Mesenchymal stem cell (in vitro differentiated cells and primary cell): Measurements from ENCODE around the gene NME7.

Experiments
- DNase-seq: peaks from one replicate; pipeline ENCODE4 v3.0.0-alpha.2; 2013
- H2AFZ ChIP-seq: one replicate; pipeline ENCODE4 v1.6.1; 2013; ENCODE audit warnings: low read depth, mild to moderate bottlenecking, control low read depth, inconsistent platforms, low read length, moderate library complexity
- H2AK5ac ChIP-seq: 2 replicates; pipeline ENCODE4 v1.6.1; 2013; ENCODE audit warnings: low read length, moderate library complexity, mild to moderate bottlenecking, inconsistent platforms; ENCODE audit not compliant: severe bottlenecking
- H2BK120ac ChIP-seq: one replicate; pipeline ENCODE4 v1.6.1; 2013; ENCODE audit warnings: low read depth, mild to moderate bottlenecking, inconsistent platforms, low read length, moderate library complexity
- H2BK12ac ChIP-seq, 2 experiments: one replicate each; pipeline ENCODE4 v1.6.1; 2013; ENCODE audit warnings: inconsistent platforms in 2 of 2, low read length in 2 of 2, mild to moderate bottlenecking in 2 of 2, moderate library complexity in 2 of 2, control low read depth in 1 of 2
- H2BK15ac ChIP-seq: one replicate; pipeline ENCODE4 v1.6.1; 2013; ENCODE audit warnings: mild to moderate bottlenecking, low read depth, inconsistent platforms; ENCODE audit not compliant: poor library complexity, severe bottlenecking
- H2BK5ac ChIP-seq: 2 replicates; pipeline ENCODE4 v1.6.1; 2013; ENCODE audit warnings: low read depth, mild to moderate bottlenecking, low read length, control low read depth, inconsistent platforms; ENCODE audit not compliant: poor library complexity, severe bottlenecking
- H3K14ac ChIP-seq, 2 experiments: one replicate each; pipeline ENCODE4 v1.6.1; 2013; ENCODE audit warnings: inconsistent platforms in 2 of 2, low read length in 2 of 2, control low read depth in 1 of 2, mild to moderate bottlenecking in 1 of 2, moderate library complexity in 1 of 2
- H3K18ac ChIP-seq, 2 experiments: one replicate each; pipeline ENCODE4 v1.6.1; 2013; ENCODE audit warnings: inconsistent platforms in 2 of 2, low read length in 2 of 2, control low read depth in 1 of 2, low read depth in 1 of 2, mild to moderate bottlenecking in 1 of 2
- H3K23ac ChIP-seq, 2 experiments: one replicate each; pipeline ENCODE4 v1.6.1; 2013; ENCODE audit warnings: inconsistent platforms in 2 of 2, low read length in 2 of 2, mild to moderate bottlenecking in 2 of 2, moderate library complexity in 2 of 2, control low read depth in 1 of 2
- H3K27ac ChIP-seq: 2 replicates; pipeline ENCODE4 v1.5.1; 2013; ENCODE audit warnings: mild to moderate bottlenecking, moderate library complexity, low read length, control low read depth, inconsistent platforms; ENCODE audit not compliant: poor library complexity, severe bottlenecking
- H3K27me3 ChIP-seq, 2 experiments: 2 replicates each; pipeline versions ENCODE4 v1.6.1 to v1.7.0; 2013; ENCODE audit warnings: low read length in 2 of 2, mild to moderate bottlenecking in 2 of 2, moderate library complexity in 2 of 2, control low read depth in 1 of 2, inconsistent platforms in 1 of 2; ENCODE audit not compliant: control insufficient read depth in 1 of 2, insufficient read depth in 1 of 2
- H3K36me3 ChIP-seq, 2 experiments: 2 replicates each; pipeline versions ENCODE4 v1.6.1 to v1.7.0; 2013; ENCODE audit warnings: low read length in 2 of 2, control low read depth in 1 of 2, inconsistent platforms in 1 of 2, low read depth in 1 of 2, mild to moderate bottlenecking in 1 of 2; ENCODE audit not compliant: insufficient read depth in 2 of 2, control insufficient read depth in 1 of 2
- H3K4ac ChIP-seq, 2 experiments: one replicate each; pipeline ENCODE4 v1.6.1; 2013; ENCODE audit warnings: inconsistent platforms in 2 of 2, low read length in 2 of 2, mild to moderate bottlenecking in 2 of 2, moderate library complexity in 2 of 2, control low read depth in 1 of 2, low read depth in 1 of 2
- H3K4me1 ChIP-seq: 2 replicates; pipeline ENCODE4 v1.6.1; 2013; ENCODE audit warnings: low read depth, low read length, control low read depth; ENCODE audit not compliant: control insufficient read depth, insufficient read depth
- H3K4me2 ChIP-seq: 2 replicates; pipeline ENCODE4 v1.6.1; 2013; ENCODE audit warnings: low read length, mild to moderate bottlenecking, inconsistent platforms; ENCODE audit not compliant: poor library complexity, severe bottlenecking
- H3K4me3 ChIP-seq, 2 experiments: 2 replicates each; pipeline versions ENCODE4 v1.5.1 to v1.7.0; 2013; ENCODE audit warnings: low read length in 2 of 2, mild to moderate bottlenecking in 2 of 2, control low read depth in 1 of 2, low read depth in 1 of 2; ENCODE audit not compliant: insufficient read depth in 1 of 2
- H3K79me1 ChIP-seq: replicated peaks from 2 replicates; pipeline ENCODE4 v1.6.1; 2013; ENCODE audit warnings: mild to moderate bottlenecking, control low read depth, low read length, inconsistent platforms; ENCODE audit not compliant: poor library complexity, severe bottlenecking
- H3K9ac ChIP-seq: 2 replicates; pipeline ENCODE4 v1.7.0; 2013; ENCODE audit warnings: mild to moderate bottlenecking, low read length, moderate library complexity
- H3K9me3 ChIP-seq: 2 replicates; pipeline ENCODE4 v1.7.0; 2013; ENCODE audit warnings: mild to moderate bottlenecking, low read length; ENCODE audit not compliant: control insufficient read depth
- H4K8ac ChIP-seq: one replicate; pipeline ENCODE4 v1.6.1; 2013; ENCODE audit warnings: inconsistent platforms, mild to moderate bottlenecking, low read length, moderate library complexity
- H4K91ac ChIP-seq: one replicate; pipeline ENCODE4 v1.6.1; 2013; ENCODE audit warnings: mild to moderate bottlenecking, low read length, inconsistent platforms
- WGBS: methylation state at CpG from one replicate; pipeline ENCODE4 v1.1.7; 2013; ENCODE audit warnings: mixed read lengths; 5-methylcytosine and 5-hydroxymethylcytosine counted together

Gene NME7

GRCh38 chr1:169236143-169236542 is 131.5 kb downstream of the NME7 start:
- Histone ChIP-seq H3K4ac (no peak overlapping the region), H3K9ac (no peak overlapping the region), H4K8ac (no peak overlapping the region), H2AK5ac (no peak overlapping the region), H2BK15ac (no peak overlapping the region), H3K23ac (no peak overlapping the region), H4K91ac (no peak overlapping the region), H3K4me2 (no peak overlapping the region), H3K36me3 (peaks cover 0 to 5% of the 10 kb centered on the region in 2 experiments), H3K9me3 (no peaks in the 10 kb centered on the region), H3K27me3 (no peaks in the 10 kb centered on the region), H3K27ac (no peak overlapping the region), H2BK120ac (no peak overlapping the region), H3K4me3 (no peak overlapping the region), H3K4me1 (no peaks in the 10 kb centered on the region), H3K14ac (no peak overlapping the region), H2BK12ac (no peak overlapping the region), H3K79me1 (peaks cover 1% of the 10 kb centered on the region), H3K18ac (no peak overlapping the region), H2BK5ac (no peak overlapping the region), H2AFZ (no peak overlapping the region)
- no peak for DNase-seq
- 83% methylated on average over 1 of the region's 1 CpG for WGBS

- no peak overlapping the region for H2AFZ ChIP-seq
- no peak overlapping the region for H3K23ac ChIP-seq
- no peak overlapping the region for H3K18ac ChIP-seq
- no peak overlapping the region for H3K9ac ChIP-seq
- H2BK120ac ChIP-seq, result no peak overlapping the region
- no peak overlapping the region for H3K14ac ChIP-seq
- H3K36me3 ChIP-seq, result peaks cover 0 to 5% of the 10 kb centered on the region in 2 experiments
- H4K91ac ChIP-seq, result no peak overlapping the region
- DNase-seq, result no peak
- no peak overlapping the region for H2BK12ac ChIP-seq
- WGBS, result no CpG with 5 or more reads among the region's 2 CpGs
- no peak overlapping the region for H3K4me3 ChIP-seq
- no peak overlapping the region for H2BK15ac ChIP-seq
- H3K27ac ChIP-seq, result no peak overlapping the region
- H3K4me1 ChIP-seq, result no peaks in the 10 kb centered on the region
- peaks cover 1% of the 10 kb centered on the region for H3K79me1 ChIP-seq
- no peak overlapping the region for H4K8ac ChIP-seq
- H3K9me3 ChIP-seq, result no peaks in the 10 kb centered on the region
- no peak overlapping the region for H3K4me2 ChIP-seq
- no peak overlapping the region for H2BK5ac ChIP-seq
- H3K27me3 ChIP-seq, result no peaks in the 10 kb centered on the region
- no peak overlapping the region for H3K4ac ChIP-seq
- no peak overlapping the region for H2AK5ac ChIP-seq
Observed at GRCh38 chr1:169235568-169235967, 132.0 kb downstream of the NME7 start.

GRCh38 chr1:169234780-169235179 is 132.8 kb downstream of the NME7 start:
- Histone ChIP-seq H3K4me3 (no peak overlapping the region), H2BK120ac (no peak overlapping the region), H3K23ac (no peak overlapping the region), H3K18ac (no peak overlapping the region), H3K4me2 (no peak overlapping the region), H3K4ac (no peak overlapping the region), H4K8ac (no peak overlapping the region), H3K9ac (no peak overlapping the region), H3K36me3 (peaks cover 0 to 5% of the 10 kb centered on the region in 2 experiments), H2AFZ (no peak overlapping the region), H4K91ac (no peak overlapping the region), H2AK5ac (no peak overlapping the region), H2BK15ac (no peak overlapping the region), H3K27me3 (no peaks in the 10 kb centered on the region), H2BK12ac (no peak overlapping the region), H3K79me1 (peaks cover 1% of the 10 kb centered on the region), H2BK5ac (no peak overlapping the region), H3K27ac (no peak overlapping the region), H3K14ac (no peak overlapping the region), H3K4me1 (no peaks in the 10 kb centered on the region), H3K9me3 (no peaks in the 10 kb centered on the region)
- over 99% methylated on average over 3 of the region's 3 CpGs for WGBS
- no peak for DNase-seq

GRCh38 chr1:169217636-169218035 is 150.0 kb downstream of the NME7 start:
- no peak overlapping the region for H2AK5ac ChIP-seq
- no peak overlapping the region for H2BK120ac ChIP-seq
- H3K4ac ChIP-seq, result no peak overlapping the region
- H3K27me3 ChIP-seq, result no peaks in the 10 kb centered on the region
- H2BK5ac ChIP-seq, result no peak overlapping the region
- H3K18ac ChIP-seq, result no peak overlapping the region
- H4K91ac ChIP-seq, result no peak overlapping the region
- no peak overlapping the region for H2AFZ ChIP-seq
- H3K79me1 ChIP-seq, result no peaks in the 10 kb centered on the region
- no peak overlapping the region for H3K4me3 ChIP-seq
- no peak overlapping the region for H3K4me2 ChIP-seq
- no peak for DNase-seq
- peaks cover 0 to 4% of the 10 kb centered on the region in 2 experiments for H3K36me3 ChIP-seq
- 100% methylated on average over 3 of the region's 3 CpGs for WGBS
- no peak overlapping the region for H3K23ac ChIP-seq
- H4K8ac ChIP-seq, result no peak overlapping the region
- H3K9me3 ChIP-seq, result no peaks in the 10 kb centered on the region
- no peak overlapping the region for H3K27ac ChIP-seq
- H3K14ac ChIP-seq, result no peak overlapping the region
- no peaks in the 10 kb centered on the region for H3K4me1 ChIP-seq
- H3K9ac ChIP-seq, result no peak overlapping the region
- H2BK12ac ChIP-seq, result no peak overlapping the region
- no peak overlapping the region for H2BK15ac ChIP-seq
